Measurements from ENCODE around the gene GRHPR.
"Not testable (repeated sequence)": the region's sequence is repeated elsewhere in the genome, so short reads cannot be mapped to it uniquely, and the experiment has no call there.

GRHPR gene

GRCh38 chr9:37455884-37456647 is 33.6 kb downstream of the GRHPR start:
- H3K9me3 ChIP-seq (ENCODE audit: control insufficient read depth, low read depth, low read length) = no peaks in the 10 kb centered on the region
- no peaks in the 10 kb centered on the region for H3K36me3 ChIP-seq (ENCODE audit: control insufficient read depth, low read depth, low read length)
- H3K4me3 ChIP-seq (ENCODE audit: low read length) = no peak overlapping the region
- no peak overlapping the region for H3K27ac ChIP-seq (ENCODE audit: low read length)
- H3K27me3 ChIP-seq (ENCODE audit: control insufficient read depth, insufficient read depth, low read length) = no peaks in the 10 kb centered on the region
- no peak overlapping the region for H3K9ac ChIP-seq (ENCODE audit: low read length)
- H3K4me1 ChIP-seq (ENCODE audit: control insufficient read depth, low read depth, low read length) = no peaks in the 10 kb centered on the region

GRCh38 chr9:37456817-37457216 is 34.3 kb downstream of the GRHPR start:
- no peak overlapping the region for H3K27ac ChIP-seq (ENCODE audit: low read length)
- H3K27me3 ChIP-seq (ENCODE audit: control insufficient read depth, insufficient read depth, low read length) = no peaks in the 10 kb centered on the region
- no peaks in the 10 kb centered on the region for H3K36me3 ChIP-seq (ENCODE audit: control insufficient read depth, low read depth, low read length)
- H3K9ac ChIP-seq (ENCODE audit: low read length) = no peak overlapping the region
- no peaks in the 10 kb centered on the region for H3K4me1 ChIP-seq (ENCODE audit: control insufficient read depth, low read depth, low read length)
- no peak overlapping the region for H3K4me3 ChIP-seq (ENCODE audit: low read length)
- no peaks in the 10 kb centered on the region for H3K9me3 ChIP-seq (ENCODE audit: control insufficient read depth, low read depth, low read length)

GRCh38 chr9:37464006-37464405 is 41.5 kb downstream of the GRHPR start:
- Histone ChIP-seq H3K9ac (ENCODE audit: low read length) (peak overlapping the region; percentile 93), H3K27me3 (ENCODE audit: control insufficient read depth, insufficient read depth, low read length) (no peaks in the 10 kb centered on the region), H3K9me3 (ENCODE audit: control insufficient read depth, low read depth, low read length) (no peaks in the 10 kb centered on the region), H3K27ac (ENCODE audit: low read length) (no peak overlapping the region), H3K4me3 (ENCODE audit: low read length) (peak overlapping the region; percentile 97), H3K4me1 (ENCODE audit: control insufficient read depth, low read depth, low read length) (peaks cover 13% of the 10 kb centered on the region), H3K36me3 (ENCODE audit: control insufficient read depth, low read depth, low read length) (no peaks in the 10 kb centered on the region)

GRCh38 chr9:37464426-37465248 is 42.1 kb downstream of the GRHPR start:
- H3K9me3 ChIP-seq (ENCODE audit: control insufficient read depth, low read depth, low read length) = no peaks in the 10 kb centered on the region
- H3K36me3 ChIP-seq (ENCODE audit: control insufficient read depth, low read depth, low read length) = no peaks in the 10 kb centered on the region
- peak overlapping the region; percentile 93 for H3K9ac ChIP-seq (ENCODE audit: low read length)
- peak overlapping the region; percentile 88 for H3K27ac ChIP-seq (ENCODE audit: low read length)
- H3K4me1 ChIP-seq (ENCODE audit: control insufficient read depth, low read depth, low read length) = peaks cover 13% of the 10 kb centered on the region
- H3K27me3 ChIP-seq (ENCODE audit: control insufficient read depth, insufficient read depth, low read length) = no peaks in the 10 kb centered on the region
- peak overlapping the region; percentile 97 for H3K4me3 ChIP-seq (ENCODE audit: low read length)

- Histone ChIP-seq H3K9ac (ENCODE audit: low read length) (peak within 1 kb of the TSS; percentile 100), H3K36me3 (ENCODE audit: control insufficient read depth, low read depth, low read length) (no peaks in the 10 kb centered on the region), H3K9me3 (ENCODE audit: control insufficient read depth, low read depth, low read length) (no peaks in the 10 kb centered on the region), H3K27ac (ENCODE audit: low read length) (peak within 1 kb of the TSS; percentile 98), H3K4me3 (ENCODE audit: low read length) (peak within 1 kb of the TSS; percentile 97), H3K27me3 (ENCODE audit: control insufficient read depth, insufficient read depth, low read length) (no peaks in the 10 kb centered on the region), H3K4me1 (ENCODE audit: control insufficient read depth, low read depth, low read length) (peaks cover 13% of the 10 kb centered on the region)
Measured at GRCh38 chr9:37465249-37466036, 42.9 kb downstream of the GRHPR start, which contains the start of gene ZBTB5. TSS of gene ZBTB5 (minus strand) at chr9:37465450. CDS start at chr9:37442551, 22,899 bp downstream.

GRCh38 chr9:37466037-37466709 is 43.7 kb downstream of the GRHPR start:
- Histone ChIP-seq H3K27ac (ENCODE audit: low read length) (peak overlapping the region; percentile 98), H3K27me3 (ENCODE audit: control insufficient read depth, insufficient read depth, low read length) (no peaks in the 10 kb centered on the region), H3K9me3 (ENCODE audit: control insufficient read depth, low read depth, low read length) (no peaks in the 10 kb centered on the region)

GRCh38 chr9:37467530-37467929 is 45.0 kb downstream of the GRHPR start:
- H3K4me3 ChIP-seq (ENCODE audit: low read length); H3K36me3 ChIP-seq (ENCODE audit: control insufficient read depth, low read depth, low read length); H3K27ac ChIP-seq (ENCODE audit: low read length); H3K27me3 ChIP-seq (ENCODE audit: control insufficient read depth, insufficient read depth, low read length); H3K9ac ChIP-seq (ENCODE audit: low read length); H3K9me3 ChIP-seq (ENCODE audit: control insufficient read depth, low read depth, low read length): not testable (repeated sequence)
- peaks cover 29% of the 10 kb centered on the region for H3K4me1 ChIP-seq (ENCODE audit: control insufficient read depth, low read depth, low read length)

More at GRCh38 chr9:37466037-37466709, 43.7 kb downstream of the GRHPR start:
- Histone ChIP-seq H3K36me3 (ENCODE audit: control insufficient read depth, low read depth, low read length) (no peaks in the 10 kb centered on the region), H3K9ac (ENCODE audit: low read length) (peak overlapping the region; percentile 100), H3K4me3 (ENCODE audit: low read length) (peak overlapping the region; percentile 97), H3K4me1 (ENCODE audit: control insufficient read depth, low read depth, low read length) (peaks cover 16% of the 10 kb centered on the region)

GRCh38 chr9:37468620-37469019 is 46.1 kb downstream of the GRHPR start:
- no peaks in the 10 kb centered on the region for H3K36me3 ChIP-seq (ENCODE audit: control insufficient read depth, low read depth, low read length)
- H3K9ac ChIP-seq (ENCODE audit: low read length) = no peak overlapping the region
- H3K27me3 ChIP-seq (ENCODE audit: control insufficient read depth, insufficient read depth, low read length) = no peaks in the 10 kb centered on the region
- H3K27ac ChIP-seq (ENCODE audit: low read length) = no peak overlapping the region
- no peak overlapping the region for H3K4me3 ChIP-seq (ENCODE audit: low read length)
- H3K4me1 ChIP-seq (ENCODE audit: control insufficient read depth, low read depth, low read length) = peaks cover 29% of the 10 kb centered on the region
- no peaks in the 10 kb centered on the region for H3K9me3 ChIP-seq (ENCODE audit: control insufficient read depth, low read depth, low read length)

GRCh38 chr9:37471942-37472684 is 49.6 kb downstream of the GRHPR start:
- Histone ChIP-seq H3K4me1 (ENCODE audit: control insufficient read depth, low read depth, low read length) (peaks cover 19% of the 10 kb centered on the region), H3K36me3 (ENCODE audit: control insufficient read depth, low read depth, low read length) (no peaks in the 10 kb centered on the region), H3K9me3 (ENCODE audit: control insufficient read depth, low read depth, low read length) (peaks cover 6% of the 10 kb centered on the region), H3K9ac (ENCODE audit: low read length) (peak overlapping the region; percentile 57), H3K27ac (ENCODE audit: low read length) (peak overlapping the region; percentile 44), H3K27me3 (ENCODE audit: control insufficient read depth, insufficient read depth, low read length) (no peaks in the 10 kb centered on the region), H3K4me3 (ENCODE audit: low read length) (peak overlapping the region; percentile 4)

GRCh38 chr9:37473982-37474381 is 51.5 kb downstream of the GRHPR start:
- H3K9ac ChIP-seq (ENCODE audit: low read length); H3K27me3 ChIP-seq (ENCODE audit: control insufficient read depth, insufficient read depth, low read length); H3K36me3 ChIP-seq (ENCODE audit: control insufficient read depth, low read depth, low read length); H3K27ac ChIP-seq (ENCODE audit: low read length); H3K4me3 ChIP-seq (ENCODE audit: low read length); H3K9me3 ChIP-seq (ENCODE audit: control insufficient read depth, low read depth, low read length): not testable (repeated sequence)
- peaks cover 19% of the 10 kb centered on the region for H3K4me1 ChIP-seq (ENCODE audit: control insufficient read depth, low read depth, low read length)

Data from iPS-18a (cell line).